ENCODE results near the gene EPHA8. TPM values are rescaled to one million over a fixed set of nuclear protein-coding genes. Genes with fewer than 3 reads are reported as not detected.

Gene EPHA8
- polyA plus RNA-seq, 1 experiment: not detected

DNA sequence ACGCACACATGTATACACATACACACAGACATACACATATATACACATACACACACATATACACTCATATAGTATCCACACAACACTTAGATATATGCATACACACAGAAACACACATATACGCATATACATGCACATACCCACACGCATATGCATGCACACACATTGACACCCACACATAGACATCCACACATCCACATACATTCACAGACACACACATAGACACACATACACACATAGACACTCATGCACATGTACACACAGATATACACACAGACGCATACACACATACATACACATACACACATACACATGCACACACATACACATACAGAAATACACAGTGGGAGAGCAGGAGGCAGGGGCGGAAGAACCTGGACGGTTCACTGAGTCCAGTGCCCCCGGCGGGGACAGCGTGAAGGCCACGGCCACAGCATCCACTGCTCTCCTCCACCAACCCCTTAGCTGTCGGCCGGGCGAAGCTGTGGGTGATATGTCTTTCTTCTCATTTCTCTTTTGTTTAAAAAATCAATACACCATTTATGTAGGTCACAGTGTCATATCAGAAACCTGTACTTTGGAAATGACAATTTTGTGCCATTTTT lies 86.9 kb downstream of the EPHA8 start:
- TF ChIP-seq, protein P1, sequence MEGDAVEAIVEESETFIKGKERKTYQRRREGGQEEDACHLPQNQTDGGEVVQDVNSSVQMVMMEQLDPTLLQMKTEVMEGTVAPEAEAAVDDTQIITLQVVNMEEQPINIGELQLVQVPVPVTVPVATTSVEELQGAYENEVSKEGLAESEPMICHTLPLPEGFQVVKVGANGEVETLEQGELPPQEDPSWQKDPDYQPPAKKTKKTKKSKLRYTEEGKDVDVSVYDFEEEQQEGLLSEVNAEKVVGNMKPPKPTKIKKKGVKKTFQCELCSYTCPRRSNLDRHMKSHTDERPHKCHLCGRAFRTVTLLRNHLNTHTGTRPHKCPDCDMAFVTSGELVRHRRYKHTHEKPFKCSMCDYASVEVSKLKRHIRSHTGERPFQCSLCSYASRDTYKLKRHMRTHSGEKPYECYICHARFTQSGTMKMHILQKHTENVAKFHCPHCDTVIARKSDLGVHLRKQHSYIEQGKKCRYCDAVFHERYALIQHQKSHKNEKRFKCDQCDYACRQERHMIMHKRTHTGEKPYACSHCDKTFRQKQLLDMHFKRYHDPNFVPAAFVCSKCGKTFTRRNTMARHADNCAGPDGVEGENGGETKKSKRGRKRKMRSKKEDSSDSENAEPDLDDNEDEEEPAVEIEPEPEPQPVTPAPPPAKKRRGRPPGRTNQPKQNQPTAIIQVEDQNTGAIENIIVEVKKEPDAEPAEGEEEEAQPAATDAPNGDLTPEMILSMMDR (IDR thresholded peaks at IDR 0.05; ENCODE audit: insufficient read depth, low read depth, low read length): no peak
- no peak for DNase-seq (ENCODE audit: low read depth)
- Histone ChIP-seq H3K27me3 (ENCODE audit: control insufficient read depth, insufficient read depth, low read length) (peaks cover 16% of the 10 kb centered on the region), H3K36me3 (ENCODE audit: control insufficient read depth, insufficient read depth, low read length) (no peaks in the 10 kb centered on the region), H3K4me3 (ENCODE audit: low read depth, low read length) (no peak overlapping the region)
- CTCF ChIA-PET: interaction anchor here (1.5 kb wide), 1 partner anchor 230 kb away, joined by 7 read pairs; no protein-coding TSS in a partner anchor
- POLR2A ChIA-PET: no interaction called here

DNA sequence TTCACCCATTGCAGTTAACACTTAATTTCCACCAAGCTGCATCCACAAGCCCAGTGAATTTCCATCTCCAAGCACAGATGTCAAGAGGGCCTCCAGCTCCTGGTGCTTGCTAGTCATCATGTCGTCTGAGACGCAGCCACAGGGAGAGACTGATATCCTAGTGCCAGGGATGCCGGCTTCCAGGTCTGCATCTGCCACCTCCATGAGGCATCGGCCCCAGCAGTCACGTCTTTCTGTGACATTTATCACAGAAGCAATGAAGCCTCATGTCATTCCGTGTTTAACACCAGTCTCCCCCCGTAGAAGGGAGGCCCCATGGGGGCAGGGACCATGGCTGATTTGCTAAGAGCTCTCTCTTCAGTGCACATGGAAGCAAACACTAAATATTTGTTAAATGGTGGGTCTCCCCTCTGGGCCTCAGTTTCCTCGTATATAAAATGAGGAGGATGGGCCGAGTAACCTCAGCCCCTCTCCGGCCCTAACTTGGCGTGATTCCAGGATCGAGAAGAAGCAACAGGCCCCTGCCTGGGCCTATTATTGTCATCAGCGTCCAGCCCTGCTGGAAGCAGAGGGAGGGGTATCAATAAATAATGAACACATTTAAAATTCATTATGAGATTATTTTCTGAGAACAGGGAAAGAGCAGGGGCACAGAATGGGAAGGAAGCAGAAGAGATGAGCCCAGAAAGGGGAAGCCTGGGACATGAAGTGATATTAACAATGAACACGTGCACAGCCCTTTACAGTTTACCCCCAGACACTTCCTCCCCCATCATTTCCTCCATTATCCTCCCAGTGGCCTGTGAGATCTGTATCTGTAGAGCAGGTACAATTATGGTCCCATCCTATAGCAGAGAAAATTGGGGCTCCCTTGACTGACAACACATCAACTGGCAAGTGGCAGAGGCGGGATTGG lies 88.9 kb downstream of the EPHA8 start:
- TF ChIP-seq, protein P1 (IDR thresholded peaks at IDR 0.05; ENCODE audit: insufficient read depth, low read depth, low read length): no peak
- peaks cover 27% of the 10 kb centered on the region for H3K27me3 ChIP-seq (ENCODE audit: control insufficient read depth, insufficient read depth, low read length)
- H3K4me3 ChIP-seq (ENCODE audit: low read depth, low read length): no peak overlapping the region
- no peak for DNase-seq (ENCODE audit: low read depth)
- POLR2A ChIA-PET: no interaction called here
- CTCF ChIA-PET: interaction anchor here (1.3 to 1.5 kb wide), 3 partner anchors 9 to 278 kb away, joined by 4 to 7 read pairs (median 5); partner anchors contain the start of gene C1QC
- no peaks in the 10 kb centered on the region for H3K36me3 ChIP-seq (ENCODE audit: control insufficient read depth, insufficient read depth, low read length)

DNA sequence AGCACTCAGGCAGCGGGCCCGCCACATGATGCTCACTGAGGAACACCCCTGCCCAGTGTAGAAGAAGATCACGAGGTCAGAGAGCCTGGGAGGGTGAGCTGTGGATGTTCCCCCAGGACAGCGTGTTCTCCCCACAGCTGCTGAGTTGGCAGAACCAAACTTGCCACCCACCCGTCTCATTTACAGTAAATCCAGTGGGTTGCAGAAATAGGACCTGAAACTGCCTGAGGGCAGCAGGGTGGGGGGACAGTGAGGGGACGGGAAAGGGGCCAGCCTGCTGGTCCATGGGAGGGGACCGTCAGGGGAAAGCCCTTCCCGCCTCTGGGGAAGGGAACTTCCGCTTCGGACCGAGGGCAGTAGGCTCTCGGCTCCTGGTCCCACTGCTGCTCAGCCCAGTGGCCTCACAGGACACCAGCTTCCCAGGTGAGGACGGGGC lies 89.6 kb downstream of the EPHA8 start, which contains the start of gene C1QB:
Gene C1QB, plus strand, starts transcription at position 356 of the 436 bp plus-strand sequence. CDS start 6,227 bp downstream, outside the sequence.
- TF ChIP-seq, protein P1 (IDR thresholded peaks at IDR 0.05; ENCODE audit: insufficient read depth, low read depth, low read length): no peak
- ChIA-PET POLR2A (no interaction called here), CTCF (interaction anchor here (0.9 to 1.4 kb wide), 3 partner anchors 10 to 277 kb away, joined by 3 to 5 read pairs (median 4); partner anchors contain the start of gene C1QC)
- Histone ChIP-seq H3K4me3 (ENCODE audit: low read depth, low read length) (no peak within 1 kb of the TSS), H3K36me3 (ENCODE audit: control insufficient read depth, insufficient read depth, low read length) (no peaks in the 10 kb centered on the region), H3K27me3 (ENCODE audit: control insufficient read depth, insufficient read depth, low read length) (peaks cover 28% of the 10 kb centered on the region)
- DNase-seq (ENCODE audit: low read depth): no peak

Small RNA genes lying within 50 kb of the gene (small RNA-seq; reads per million reads assigned to genes)
- not detected for gene MIR6127 (ENCODE audit: insufficient read length, low read depth, low replicate concordance)

Other genes starting within 250 kb of the EPHA8 start
- 3.9 and 5.0 TPM in 2 replicates for gene ZBTB40, start 111.6 kb upstream of the EPHA8 start, polyA plus RNA-seq (2011; rRNA removed)
- not detected in 2 replicates for gene C1QA, start 73.1 kb downstream of the EPHA8 start, polyA plus RNA-seq (2011; rRNA removed)
- gene C1QC, start 80.1 kb downstream of the EPHA8 start, polyA plus RNA-seq (2011; rRNA removed): not detected in 2 replicates
- not detected in 2 replicates for gene C1QB, start 89.7 kb downstream of the EPHA8 start, polyA plus RNA-seq (2011; rRNA removed)
- gene EPHB2, start 147.3 kb downstream of the EPHA8 start, polyA plus RNA-seq (2011; rRNA removed): 4.9 and 8.7 TPM in 2 replicates